B cell (primary cell): ENCODE measurements around the gene TNFSF4. TPM values are rescaled to one million over a fixed set of nuclear protein-coding genes. Genes with fewer than 3 reads are reported as not detected.

ENCODE experiments used
- ATAC-seq: fragments of 200-7000 bp; cut with Tn5 transposase; one replicate; pipeline ENCODE4 v1.10.0; 2021; ENCODE audit warnings: low read depth, mild to moderate bottlenecking, moderate number of reproducible peaks, moderate library complexity
- CTCF ChIA-PET: fragments of 350-600 bp; sonication (Branson Sonifier 250); formaldehyde crosslinking; loops from one replicate; lab custom pipeline; 2021; ENCODE audit warnings: antibody characterized with exemption, inconsistent platforms; lab: Charles Lee
- POLR2A ChIA-PET: fragments of 350-600 bp; sonication (Branson Sonifier 250); formaldehyde crosslinking; loops from one replicate; lab custom pipeline; 2021; ENCODE audit warnings: antibody characterized with exemption; lab: Charles Lee
- DNase-seq: peaks from one replicate; pipeline ENCODE4 v3.0.0; 2013
- H2AFZ ChIP-seq: 2 replicates; pipeline ENCODE4 v1.6.1; 2012; ENCODE audit warnings: mild to moderate bottlenecking, low read depth, low read length; ENCODE audit not compliant: insufficient read depth, poor library complexity, severe bottlenecking
- H3K27ac ChIP-seq, 2 donors: 1 replicate in 1 of 2; 2 replicates in 1 of 2; pipeline ENCODE4 v1.5.1; 2012 to 2013; ENCODE audit warnings: low read length in 2 of 2, mild to moderate bottlenecking in 2 of 2, moderate library complexity in 1 of 2
- H3K27me3 ChIP-seq, 4 experiments: fragments of 200-600 bp in 1 of 4; sonication (generic) in 1 of 4; replicated peaks in 1 of 4; 1 replicate in 2 of 4; 2 replicates in 2 of 4; pipeline versions ENCODE4 v1.6.1 to v1.7.0; 2013 to 2016; ENCODE audit warnings: low read length in 3 of 4, mild to moderate bottlenecking in 2 of 4, mixed read lengths in 1 of 4, moderate library complexity in 1 of 4; ENCODE audit not compliant: insufficient read depth in 4 of 4, control insufficient read depth in 3 of 4; ENCODE audit errors: control extremely low read depth in 1 of 4
- H3K36me3 ChIP-seq, 2 experiments: replicated peaks in 1 of 2; 1 replicate in 1 of 2; 2 replicates in 1 of 2; pipeline versions ENCODE4 v1.6.1 to v1.7.1; 2013; ENCODE audit warnings: low read length in 1 of 2; ENCODE audit not compliant: insufficient read depth in 2 of 2, control insufficient read depth in 1 of 2; ENCODE audit errors: control extremely low read depth in 1 of 2, extremely low read depth in 1 of 2
- H3K4me1 ChIP-seq, 2 donors: fragments of 200-600 bp in 1 of 2; sonication (generic) in 1 of 2; 1 replicate in 1 of 2; 2 replicates in 1 of 2; pipeline versions ENCODE4 v1.5.1 to v1.6.1; 2013 to 2017; ENCODE audit warnings: low read length in 2 of 2; ENCODE audit not compliant: control insufficient read depth in 2 of 2, insufficient read depth in 2 of 2
- H3K4me2 ChIP-seq: replicated peaks from 2 replicates; pipeline ENCODE3; 2012; ENCODE audit warnings: mild to moderate bottlenecking, low read depth, low read length; ENCODE audit not compliant: poor library complexity, severe bottlenecking
- H3K4me3 ChIP-seq, 5 experiments: fragments of 200-600 bp in 1 of 5; sonication (generic) in 1 of 5; 1 replicate in 3 of 5; 2 replicates in 2 of 5; pipeline versions ENCODE4 v1.5.1 to v1.7.0; 2011 to 2016; ENCODE audit warnings: low read length in 4 of 5, mild to moderate bottlenecking in 4 of 5, low read depth in 2 of 5, control low read depth in 1 of 5, moderate library complexity in 1 of 5; ENCODE audit not compliant: insufficient read depth in 1 of 5; ENCODE audit errors: control extremely low read depth in 1 of 5, extremely low read depth in 1 of 5
- H3K79me2 ChIP-seq: fragments of 200-600 bp; sonication (generic); one replicate; pipeline ENCODE4 v1.6.0; 2016; ENCODE audit warnings: low read length; ENCODE audit not compliant: control insufficient read depth, insufficient read depth
- H3K9ac ChIP-seq: fragments of 200-600 bp; sonication (generic); 2 replicates; pipeline ENCODE4 v1.6.1; 2017; ENCODE audit warnings: mild to moderate bottlenecking, low read length, moderate library complexity
- H3K9me3 ChIP-seq, 3 donors: one replicate each; pipeline versions ENCODE4 v1.6.1 to v1.7.1; 2013; ENCODE audit warnings: low read length in 2 of 3; ENCODE audit not compliant: control insufficient read depth in 2 of 3, insufficient read depth in 1 of 3; ENCODE audit errors: control extremely low read depth in 1 of 3
- H4K20me1 ChIP-seq: 2 replicates; pipeline ENCODE4 v1.6.0; 2012; ENCODE audit warnings: mild to moderate bottlenecking, low read length; ENCODE audit not compliant: insufficient read depth, control insufficient read depth, poor library complexity, severe bottlenecking
- H3K27ac Mint-ChIP-seq: one replicate; pipeline ENCODE4 v1.8.0; 2021; ENCODE audit warnings: mixed read lengths
- H3K27me3 Mint-ChIP-seq: one replicate; pipeline ENCODE4 v1.8.0; 2021; ENCODE audit warnings: mixed read lengths
- H3K4me1 Mint-ChIP-seq: one replicate; pipeline ENCODE4 v1.8.0; 2021; ENCODE audit warnings: mixed read lengths
- H3K4me3 Mint-ChIP-seq: one replicate; pipeline ENCODE4 v1.8.0; 2021; ENCODE audit warnings: mixed read lengths
- H3K9me3 Mint-ChIP-seq: one replicate; pipeline ENCODE4 v1.8.0; 2022; ENCODE audit warnings: mixed read lengths; ENCODE audit not compliant: insufficient read depth
- EZH2 ChIP-seq: IDR thresholded peaks from 2 replicates; pipeline ENCODE4 v1.6.1; 2012; ENCODE audit warnings: borderline replicate concordance, low read depth, mild to moderate bottlenecking, moderate library complexity, low read length; ENCODE audit not compliant: insufficient read depth, poor library complexity, severe bottlenecking
- WGBS: methylation state at CpG from one replicate; pipeline ENCODE4 v1.1.5; 2013; ENCODE audit warnings: missing lambda C conversion rate; ENCODE audit not compliant: insufficient coverage; 5-methylcytosine and 5-hydroxymethylcytosine counted together
- intact Hi-C: fragments of 100-400 bp; cut with micrococcal nuclease; formaldehyde crosslinking; loops from one replicate; pipeline ENCODE4 v1.10.0; 2022
- polyA plus RNA-seq: library from polyadenylated mRNA; depleted of rRNA; stranded (reverse); fragments of >200 nt; gene quantifications from 2 replicates; pipeline ENCODE4 v1.2.3, GENCODE V29; 2012
- total RNA-seq, 2 donors: library from RNA; stranded (reverse); fragments of 120-200 nt in 1 of 2; gene quantifications; 1 replicate in 1 of 2; 2 replicates in 1 of 2; pipeline versions ENCODE4 v1.2.3 to v1.2.4, GENCODE V29; 2013 to 2022
- TF ChIP-seq, protein P1 (sequence below): fragments of 200-600 bp; IDR thresholded peaks from one replicate; pipeline ENCODE4 v1.8.0; 2022; ENCODE audit warnings: antibody characterized with exemption, mild to moderate bottlenecking

Gene TNFSF4
- total and polyA plus RNA-seq, 2 donors (not counting 1 experiment from before 2014, with no cell fraction given): 1.0 to 1.5 TPM

DNA sequence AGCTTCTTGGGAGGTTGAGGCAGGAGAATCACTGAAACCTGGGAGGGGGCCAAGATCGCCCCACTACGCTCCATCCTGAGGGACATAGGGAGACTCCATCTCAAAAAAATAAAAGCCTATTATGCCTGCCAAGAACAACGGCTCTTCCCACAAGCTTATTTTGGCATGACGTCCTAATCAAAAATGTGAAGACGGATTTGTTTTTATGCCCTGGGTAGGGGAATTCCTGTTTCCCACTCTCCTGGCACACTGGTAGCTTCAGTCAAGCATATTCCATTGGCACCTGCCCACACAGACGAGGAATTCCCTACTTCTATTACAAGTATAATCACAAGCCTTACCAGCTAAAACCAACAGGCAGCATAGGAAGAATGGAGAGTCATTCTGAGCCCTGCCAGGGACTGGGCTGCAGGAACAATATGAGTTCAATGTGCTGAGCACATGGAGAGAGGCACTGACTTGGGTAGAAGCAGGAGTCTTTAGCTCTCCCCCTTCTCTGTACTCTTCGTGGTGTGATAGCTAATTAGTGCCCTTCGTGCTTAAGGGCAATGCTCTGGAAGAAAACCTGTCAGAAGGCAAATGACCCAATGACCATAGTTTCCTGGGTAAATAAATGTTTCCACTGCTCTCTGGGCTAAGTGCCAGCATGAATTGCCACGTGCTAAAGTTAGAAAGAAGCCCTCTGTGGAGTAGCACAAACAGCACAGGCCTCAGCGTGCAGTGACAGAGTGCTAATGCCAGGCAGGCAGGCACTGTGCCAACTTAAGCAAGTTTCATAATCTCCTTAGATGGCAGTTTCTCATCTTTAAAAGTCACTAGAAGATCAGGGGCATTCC, 16.8 kb downstream of the TNFSF4 start:
- H2AFZ ChIP-seq: peak overlapping the region; percentile 21
- no peak overlapping the region for H3K9ac ChIP-seq
- H3K4me3 ChIP-seq: no peak overlapping the region
- 67% methylated on average over 8 of the region's 10 CpGs for WGBS
- H4K20me1 ChIP-seq: no peaks in the 10 kb centered on the region
- TF ChIP-seq, protein P1, sequence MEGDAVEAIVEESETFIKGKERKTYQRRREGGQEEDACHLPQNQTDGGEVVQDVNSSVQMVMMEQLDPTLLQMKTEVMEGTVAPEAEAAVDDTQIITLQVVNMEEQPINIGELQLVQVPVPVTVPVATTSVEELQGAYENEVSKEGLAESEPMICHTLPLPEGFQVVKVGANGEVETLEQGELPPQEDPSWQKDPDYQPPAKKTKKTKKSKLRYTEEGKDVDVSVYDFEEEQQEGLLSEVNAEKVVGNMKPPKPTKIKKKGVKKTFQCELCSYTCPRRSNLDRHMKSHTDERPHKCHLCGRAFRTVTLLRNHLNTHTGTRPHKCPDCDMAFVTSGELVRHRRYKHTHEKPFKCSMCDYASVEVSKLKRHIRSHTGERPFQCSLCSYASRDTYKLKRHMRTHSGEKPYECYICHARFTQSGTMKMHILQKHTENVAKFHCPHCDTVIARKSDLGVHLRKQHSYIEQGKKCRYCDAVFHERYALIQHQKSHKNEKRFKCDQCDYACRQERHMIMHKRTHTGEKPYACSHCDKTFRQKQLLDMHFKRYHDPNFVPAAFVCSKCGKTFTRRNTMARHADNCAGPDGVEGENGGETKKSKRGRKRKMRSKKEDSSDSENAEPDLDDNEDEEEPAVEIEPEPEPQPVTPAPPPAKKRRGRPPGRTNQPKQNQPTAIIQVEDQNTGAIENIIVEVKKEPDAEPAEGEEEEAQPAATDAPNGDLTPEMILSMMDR: no peak
- TF ChIP-seq EZH2: no peak
- H3K4me3 Mint-ChIP-seq: no peak overlapping the region
- DNase-seq (no peak), ATAC-seq (no peak)
- no peaks in the 10 kb centered on the region for H3K36me3 ChIP-seq
- intact Hi-C loops: loop anchor here (10.0 kb wide), 1 partner anchor 176 kb away; no protein-coding TSS in a partner anchor
- H3K27me3 ChIP-seq: no peaks in the 10 kb centered on the region
- H3K27me3 Mint-ChIP-seq: no peaks in the 10 kb centered on the region
- H3K4me2 ChIP-seq: peak overlapping the region; percentile 32
- H3K4me1 ChIP-seq: peaks cover 3 to 20% of the 10 kb centered on the region in 2 donors
- no peaks in the 10 kb centered on the region for H3K9me3 Mint-ChIP-seq
- no peaks in the 10 kb centered on the region for H3K79me2 ChIP-seq
- no peak overlapping the region for H3K27ac ChIP-seq
- POLR2A ChIA-PET: no interaction called here
- no peak overlapping the region for H3K27ac Mint-ChIP-seq
- CTCF ChIA-PET: interaction anchor here (1.0 to 1.2 kb wide), 2 partner anchors 11 to 471 kb away, joined by 3 to 5 read pairs; no protein-coding TSS in a partner anchor
- H3K9me3 ChIP-seq: no peaks in the 10 kb centered on the region
- peaks cover 15% of the 10 kb centered on the region for H3K4me1 Mint-ChIP-seq

DNA sequence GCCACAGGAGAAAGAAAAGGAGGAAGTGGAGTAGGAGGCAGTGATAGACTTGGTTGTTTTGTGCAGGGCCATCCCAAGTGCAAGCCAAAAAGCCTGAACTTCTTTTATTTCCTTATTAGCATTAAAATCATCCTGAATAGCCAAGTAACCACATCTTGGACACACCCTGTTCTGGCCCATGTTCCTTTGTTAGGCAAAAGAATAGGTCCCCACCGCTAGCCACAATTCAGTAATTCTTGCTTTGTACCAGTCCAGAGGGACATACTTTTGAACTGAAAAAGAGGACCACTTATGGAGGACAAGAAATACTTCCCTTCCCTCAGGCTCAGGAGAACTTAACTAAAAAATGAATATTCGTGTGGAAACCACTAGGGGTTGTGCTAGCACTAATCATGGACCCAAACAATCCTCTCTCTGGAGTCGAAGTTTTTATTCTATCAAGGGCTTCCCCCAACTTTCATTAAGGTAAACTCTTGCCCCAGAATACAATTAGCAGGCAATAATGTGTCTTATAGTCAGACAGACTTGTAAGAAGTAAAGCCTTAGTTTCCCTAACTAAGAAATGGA, 19.4 kb downstream of the TNFSF4 start:
- Histone ChIP-seq H3K9ac (no peak overlapping the region), H2AFZ (no peak overlapping the region)
- WGBS: 100% methylated on average over 1 of the region's 3 CpGs

More for the DNA sequence above, 19.4 kb downstream of the TNFSF4 start:
- ATAC-seq: no peak
- ChIA-PET POLR2A (no interaction called here), CTCF (no interaction called here)
- Mint-ChIP-seq H3K4me3 (no peak overlapping the region), H3K27me3 (no peaks in the 10 kb centered on the region), H3K9me3 (no peaks in the 10 kb centered on the region), H3K4me1 (peaks cover 9% of the 10 kb centered on the region), H3K27ac (no peak overlapping the region)
- intact Hi-C loops: no loop called here
- Histone ChIP-seq H3K4me1 (peaks cover 0 to 17% of the 10 kb centered on the region in 2 donors), H3K4me3 (no peak overlapping the region), H3K27me3 (no peaks in the 10 kb centered on the region), H4K20me1 (no peaks in the 10 kb centered on the region), H3K79me2 (no peaks in the 10 kb centered on the region), H3K4me2 (no peak overlapping the region), H3K27ac (no peak overlapping the region), H3K9me3 (no peaks in the 10 kb centered on the region), H3K36me3 (no peaks in the 10 kb centered on the region)
- TF ChIP-seq, protein P1: no peak
- TF ChIP-seq EZH2: no peak
- DNase-seq: no peak
